IMR-90 (cell line): ENCODE data around the gene FRMD4B. TPM values are rescaled to one million over a fixed set of nuclear protein-coding genes. Genes with fewer than 3 reads are reported as not detected.

Experiments
- ATAC-seq: fragments of 200-7000 bp; cut with Tn5 transposase; 2 replicates; pipeline ENCODE4 v1.9.1; 2020; ENCODE audit warnings: low read depth, mild to moderate bottlenecking, moderate library complexity
- BruUV-seq: library from RNA; stranded (reverse); fragments of 400-500 nt; replicated peaks from 2 replicates; lab custom pipeline; 2021; lab: Mats Ljungman, UMichigan
- CTCF ChIA-PET: fragments of 300-600 bp; formaldehyde crosslinking; extraction: SDS; loops from one replicate; lab custom pipeline; 2021; ENCODE audit warnings: antibody characterized with exemption; lab: Yijun Ruan, JAX
- POLR2A ChIA-PET: fragments of 300-600 bp; sonication (Branson Sonifier 250); formaldehyde crosslinking; loops from one replicate; lab custom pipeline; 2022; ENCODE audit warnings: antibody characterized with exemption; ENCODE audit not compliant: unreplicated experiment; lab: Charles Lee
- DNase-seq: peaks from one replicate; pipeline ENCODE4 v3.0.0; 2013
- H2AFZ ChIP-seq: replicated peaks from 2 replicates; pipeline ENCODE3; 2013; ENCODE audit warnings: low read length, mild to moderate bottlenecking; ENCODE audit not compliant: poor library complexity
- H2AK5ac ChIP-seq: 2 replicates; pipeline ENCODE4 v1.6.1; 2013; ENCODE audit warnings: low read depth, low read length, inconsistent platforms
- H2AK9ac ChIP-seq: replicated peaks from 2 replicates; pipeline ENCODE3; 2013; ENCODE audit warnings: mild to moderate bottlenecking, low read depth, low read length, moderate library complexity; ENCODE audit not compliant: poor library complexity
- H2BK120ac ChIP-seq: 2 replicates; pipeline ENCODE4 v1.6.1; 2013; ENCODE audit warnings: low read depth, low read length, inconsistent platforms
- H2BK15ac ChIP-seq: 3 replicates; pipeline ENCODE4 v1.6.1; 2013; ENCODE audit warnings: low read depth, low read length, inconsistent platforms
- H2BK20ac ChIP-seq: 2 replicates; pipeline ENCODE4 v1.6.1; 2013; ENCODE audit warnings: low read depth, mild to moderate bottlenecking, inconsistent platforms, low read length, moderate library complexity
- H2BK5ac ChIP-seq: 2 replicates; pipeline ENCODE4 v1.6.1; 2013; ENCODE audit warnings: mild to moderate bottlenecking, low read depth, low read length, inconsistent platforms; ENCODE audit not compliant: poor library complexity, severe bottlenecking
- H3K14ac ChIP-seq: replicated peaks from 2 replicates; pipeline ENCODE4 v1.6.1; 2013; ENCODE audit warnings: low read depth, low read length, inconsistent platforms
- H3K18ac ChIP-seq: 2 replicates; pipeline ENCODE4 v1.6.1; 2013; ENCODE audit warnings: low read depth, low read length, control low read depth
- H3K23ac ChIP-seq: 2 replicates; pipeline ENCODE4 v1.6.1; 2013; ENCODE audit warnings: low read depth, low read length, inconsistent platforms
- H3K27ac ChIP-seq: 2 replicates; pipeline ENCODE4 v1.5.1; 2013; ENCODE audit warnings: mild to moderate bottlenecking, control low read depth, low read length; ENCODE audit not compliant: insufficient read depth
- H3K27me3 ChIP-seq: 2 replicates; pipeline ENCODE4 v1.6.1; 2013; ENCODE audit warnings: low read length; ENCODE audit not compliant: control insufficient read depth, insufficient read depth
- H3K36me3 ChIP-seq: 2 replicates; pipeline ENCODE4 v1.6.1; 2013; ENCODE audit warnings: low read length, mixed read lengths; ENCODE audit not compliant: control insufficient read depth, insufficient read depth
- H3K4ac ChIP-seq: 2 replicates; pipeline ENCODE4 v1.6.1; 2013; ENCODE audit warnings: low read depth, low read length, inconsistent platforms
- H3K4me1 ChIP-seq: 2 replicates; pipeline ENCODE4 v1.6.1; 2013; ENCODE audit warnings: low read length, mixed read lengths; ENCODE audit not compliant: control insufficient read depth, insufficient read depth
- H3K4me2 ChIP-seq: 2 replicates; pipeline ENCODE4 v1.6.1; 2013; ENCODE audit warnings: low read depth, mild to moderate bottlenecking, control low read depth, low read length, moderate library complexity
- H3K4me3 ChIP-seq: 2 replicates; pipeline ENCODE4 v1.5.1; 2013; ENCODE audit warnings: low read depth, mild to moderate bottlenecking, control low read depth, low read length, moderate library complexity; ENCODE audit not compliant: insufficient read depth
- H3K56ac ChIP-seq: 2 replicates; pipeline ENCODE4 v1.6.1; 2013; ENCODE audit warnings: low read length, inconsistent platforms; ENCODE audit not compliant: insufficient read depth; ENCODE audit errors: extremely low read depth
- H3K79me1 ChIP-seq, 2 experiments: 2 replicates each; pipeline ENCODE4 v1.6.1; 2013; ENCODE audit warnings: low read length in 2 of 2, inconsistent platforms in 1 of 2, low read depth in 1 of 2
- H3K9ac ChIP-seq: 2 replicates; pipeline ENCODE4 v1.6.1; 2013; ENCODE audit warnings: low read depth, low read length, control low read depth
- H3K9me1 ChIP-seq: 2 replicates; pipeline ENCODE4 v1.6.1; 2013; ENCODE audit warnings: low read length, inconsistent platforms; ENCODE audit not compliant: insufficient read depth
- H3K9me3 ChIP-seq: 2 replicates; pipeline ENCODE4 v1.6.1; 2013; ENCODE audit warnings: low read length; ENCODE audit not compliant: control insufficient read depth, insufficient read depth
- H4K20me1 ChIP-seq: 2 replicates; pipeline ENCODE4 v1.6.1; 2013; ENCODE audit warnings: low read length, inconsistent platforms; ENCODE audit not compliant: insufficient read depth
- H4K5ac ChIP-seq: 2 replicates; pipeline ENCODE4 v1.6.1; 2013; ENCODE audit warnings: mild to moderate bottlenecking, low read depth, low read length, control low read depth
- H4K8ac ChIP-seq, 2 experiments: 2 replicates each; pipeline ENCODE4 v1.6.1; 2013; ENCODE audit warnings: low read depth in 2 of 2, low read length in 2 of 2, control low read depth in 1 of 2, inconsistent platforms in 1 of 2
- H4K91ac ChIP-seq: 2 replicates; pipeline ENCODE4 v1.6.1; 2013; ENCODE audit warnings: low read depth, low read length, inconsistent platforms; ENCODE audit not compliant: insufficient read depth
- BHLHE40 ChIP-seq: fragments of 150-350 bp; IDR thresholded peaks from 2 replicates; pipeline ENCODE4 v1.6.1; 2016; ENCODE audit warnings: mild to moderate bottlenecking, low read depth, low read length
- CEBPB ChIP-seq: IDR thresholded peaks from 2 replicates; pipeline ENCODE4 v1.6.1; 2012; ENCODE audit warnings: low read depth, low read length, improper control_type of control experiment
- CHD1 ChIP-seq: IDR thresholded peaks from 2 replicates; pipeline ENCODE4 v1.6.1; 2012; ENCODE audit warnings: low read depth, low read length, improper control_type of control experiment
- CTCF ChIP-seq: conservative IDR thresholded peaks from 2 replicates; pipeline ENCODE4 v1.5.1; 2012; ENCODE audit warnings: mild to moderate bottlenecking, low read depth, low read length, improper control_type of control experiment
- FOS ChIP-seq: fragments of 150-350 bp; IDR thresholded peaks from 2 replicates; pipeline ENCODE4 v1.6.1; 2016; ENCODE audit warnings: low read depth, low read length
- MAZ ChIP-seq: IDR thresholded peaks from 2 replicates; pipeline ENCODE4 v1.6.1; 2012; ENCODE audit warnings: low read depth, mild to moderate bottlenecking, low read length, improper control_type of control experiment, moderate library complexity, borderline replicate concordance
- MXI1 ChIP-seq: IDR thresholded peaks from 2 replicates; pipeline ENCODE4 v1.6.1; 2012; ENCODE audit warnings: low read depth, mild to moderate bottlenecking, low read length, moderate library complexity, borderline replicate concordance
- NFE2L2 ChIP-seq: fragments of 150-350 bp; IDR thresholded peaks from 2 replicates; pipeline ENCODE4 v1.6.1; 2016; ENCODE audit warnings: low read depth, mild to moderate bottlenecking, low read length
- POLR2A ChIP-seq: IDR thresholded peaks from 2 replicates; pipeline ENCODE4 v1.6.1; 2012; ENCODE audit warnings: mild to moderate bottlenecking, low read depth, low read length
- RAD21 ChIP-seq: IDR thresholded peaks from 2 replicates; pipeline ENCODE4 v1.6.1; 2012; ENCODE audit warnings: low read length, improper control_type of control experiment
- RCOR1 ChIP-seq: IDR thresholded peaks from 2 replicates; pipeline ENCODE4 v1.6.1; 2012; ENCODE audit warnings: mild to moderate bottlenecking, low read length, improper control_type of control experiment; ENCODE audit not compliant: insufficient replicate concordance
- RFX5 ChIP-seq: IDR thresholded peaks from 2 replicates; pipeline ENCODE4 v1.8.0; 2012; ENCODE audit warnings: low read depth, mild to moderate bottlenecking, low read length, moderate library complexity
- SMC3 ChIP-seq: fragments of 150-350 bp; IDR thresholded peaks from 2 replicates; pipeline ENCODE4 v1.6.1; 2016; ENCODE audit warnings: low read depth, mild to moderate bottlenecking, antibody characterized with exemption, low read length, moderate library complexity
- USF2 ChIP-seq: fragments of 150-350 bp; IDR thresholded peaks from 2 replicates; pipeline ENCODE4 v1.6.1; 2017; ENCODE audit warnings: mild to moderate bottlenecking, antibody characterized with exemption, low read length, low read depth
- WGBS, 2 experiments: methylation state at CpG; one replicate each; pipeline versions ENCODE4 v1.1.5 to v1.1.7; 2013; ENCODE audit warnings: missing lambda C conversion rate in 2 of 2; ENCODE audit not compliant: insufficient read length in 1 of 2; ENCODE audit errors: extremely low coverage in 2 of 2; 5-methylcytosine and 5-hydroxymethylcytosine counted together
- dilution Hi-C: fragments of 300-500 bp; cut with HindIII; formaldehyde crosslinking; loops from one replicate; pipeline ENCODE4 v1.14.3; 2018; ENCODE audit warnings: low sequenced_read_pairs; ENCODE audit not compliant: unreplicated experiment
- in situ Hi-C: fragments of 300-500 bp; cut with MboI; formaldehyde crosslinking; loops from 3 replicates; pipeline ENCODE4 v1.14.3; 2019; ENCODE audit warnings: low sequenced_read_pairs, inconsistent platforms, mixed read lengths
- intact Hi-C: fragments of 100-400 bp; cut with micrococcal nuclease; formaldehyde crosslinking; loops from 2 replicates; pipeline ENCODE4 v1.10.0; 2022
- polyA plus RNA-seq, 3 experiments: library from polyadenylated mRNA; depleted of rRNA; stranded (reverse); fragments of >200 nt; gene quantifications; 2 replicates each; pipeline ENCODE4 v1.2.3, GENCODE V29; 2012; ENCODE audit warnings: low replicate concordance in 1 of 3
- total RNA-seq: library from RNA; depleted of rRNA; stranded (reverse); fragments of >200 nt; gene quantifications from 2 replicates; pipeline ENCODE4 v1.2.3, GENCODE V29; 2012
- TF ChIP-seq, protein P1 (sequence below): fragments of 150-350 bp; IDR thresholded peaks from 2 replicates; pipeline ENCODE4 v1.6.1; 2016; ENCODE audit warnings: low read depth, mild to moderate bottlenecking, low read length, moderate library complexity, borderline replicate concordance

Gene FRMD4B
- total and polyA plus RNA-seq, 2 of the 4 experiments (the other 2 are of a cell fraction), result 0.14 to 0.36 TPM

GRCh38 chr3:69370156-69370883 lies 15.6 kb downstream of the FRMD4B start:
- no peak overlapping the region for H4K5ac ChIP-seq
- H2BK20ac ChIP-seq, result no peak overlapping the region
- H3K23ac ChIP-seq, result no peak overlapping the region
- DNase-seq, result no peak
- H3K27ac ChIP-seq, result no peak overlapping the region
- no peaks in the 10 kb centered on the region for H3K9me3 ChIP-seq
- no peak overlapping the region for H2AFZ ChIP-seq
- H3K9ac ChIP-seq, result no peak overlapping the region
- BruUV-seq, result no TSS peak
- TF ChIP-seq RAD21, result no peak
- TF ChIP-seq CEBPB, result no peak
- no peak for TF ChIP-seq CHD1
- no peak for TF ChIP-seq MXI1
- TF ChIP-seq RFX5, result no peak
- TF ChIP-seq POLR2A, result no peak
- no peak for TF ChIP-seq BHLHE40
- no peak for TF ChIP-seq USF2
- TF ChIP-seq MAZ, result no peak
- TF ChIP-seq CTCF, result no peak
- TF ChIP-seq, protein P1, sequence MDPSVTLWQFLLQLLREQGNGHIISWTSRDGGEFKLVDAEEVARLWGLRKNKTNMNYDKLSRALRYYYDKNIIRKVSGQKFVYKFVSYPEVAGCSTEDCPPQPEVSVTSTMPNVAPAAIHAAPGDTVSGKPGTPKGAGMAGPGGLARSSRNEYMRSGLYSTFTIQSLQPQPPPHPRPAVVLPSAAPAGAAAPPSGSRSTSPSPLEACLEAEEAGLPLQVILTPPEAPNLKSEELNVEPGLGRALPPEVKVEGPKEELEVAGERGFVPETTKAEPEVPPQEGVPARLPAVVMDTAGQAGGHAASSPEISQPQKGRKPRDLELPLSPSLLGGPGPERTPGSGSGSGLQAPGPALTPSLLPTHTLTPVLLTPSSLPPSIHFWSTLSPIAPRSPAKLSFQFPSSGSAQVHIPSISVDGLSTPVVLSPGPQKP, result no peak
- no peak for TF ChIP-seq FOS
- no peak for TF ChIP-seq NFE2L2
- TF ChIP-seq RCOR1, result no peak
- no peak for TF ChIP-seq SMC3
- H2BK120ac ChIP-seq, result no peak overlapping the region
- no peaks in the 10 kb centered on the region for H3K36me3 ChIP-seq
- in situ Hi-C loops (no loop called here), dilution Hi-C loops (no loop called here), intact Hi-C loops (no loop called here)
- WGBS, 2 experiments, result no CpG with 5 or more reads among the region's 17 CpGs
- no peaks in the 10 kb centered on the region for H4K20me1 ChIP-seq
- no peak overlapping the region for H2AK5ac ChIP-seq
- ChIA-PET POLR2A (no interaction called here), CTCF (no interaction called here)
- no peaks in the 10 kb centered on the region for H3K4me1 ChIP-seq
- no peak for ATAC-seq
- no peak overlapping the region for H2BK5ac ChIP-seq
- H3K18ac ChIP-seq, result no peak overlapping the region
- no peak overlapping the region for H2BK15ac ChIP-seq
- H3K9me1 ChIP-seq, result no peaks in the 10 kb centered on the region
- no peaks in the 10 kb centered on the region for H3K79me1 ChIP-seq
- H3K4me3 ChIP-seq, result no peak overlapping the region
- no peak overlapping the region for H2AK9ac ChIP-seq
- H3K4me2 ChIP-seq, result no peak overlapping the region
- no peak overlapping the region for H4K8ac ChIP-seq
- H4K91ac ChIP-seq, result no peak overlapping the region
- H3K27me3 ChIP-seq, result no peaks in the 10 kb centered on the region; the same call in 1 of the 2 replicates
- no peak overlapping the region for H3K56ac ChIP-seq
- H3K4ac ChIP-seq, result no peak overlapping the region
- H3K14ac ChIP-seq, result no peak overlapping the region
